ENCODE data around the gene OS9.
"Not testable (repeated sequence)": the region's sequence is repeated elsewhere in the genome, so short reads cannot be mapped to it uniquely, and the experiment has no call there.

OS9 gene

GRCh38 chr12:57695770-57696432 lies 2.0 kb downstream of the OS9 start:
- no peak for DNase-seq

- DNase-seq: no peak
Measured at GRCh38 chr12:57697076-57697475, 3.1 kb downstream of the OS9 start.

GRCh38 chr12:57698414-57698813 lies 4.5 kb downstream of the OS9 start:
- DNase-seq: no peak

- DNase-seq: no peak
Measured at GRCh38 chr12:57700317-57700716, 6.4 kb downstream of the OS9 start.

- DNase-seq: no peak
Measured at GRCh38 chr12:57707250-57707649, 13.3 kb downstream of the OS9 start.

- DNase-seq: no peak
Measured at GRCh38 chr12:57708296-57708695, 14.4 kb downstream of the OS9 start.

GRCh38 chr12:57712701-57713100 lies 18.8 kb downstream of the OS9 start:
- no peak for DNase-seq

- DNase-seq: no peak
Measured at GRCh38 chr12:57713209-57713608, 19.3 kb downstream of the OS9 start.

- not testable (repeated sequence) for DNase-seq
Measured at GRCh38 chr12:57715036-57715748, 21.3 kb downstream of the OS9 start.

- no peak for DNase-seq
Measured at GRCh38 chr12:57715786-57716185, 21.9 kb downstream of the OS9 start.

- DNase-seq: no peak
Measured at GRCh38 chr12:57716305-57716704, 22.4 kb downstream of the OS9 start.

- no peak for DNase-seq
Measured at GRCh38 chr12:57717131-57717530, 23.2 kb downstream of the OS9 start.

GRCh38 chr12:57717846-57718640 lies 24.1 kb downstream of the OS9 start:
- no peak for DNase-seq

- no peak for DNase-seq
Measured at GRCh38 chr12:57718641-57719528, 25.0 kb downstream of the OS9 start.

GRCh38 chr12:57719777-57720605 lies 26.1 kb downstream of the OS9 start:
- no peak for DNase-seq

GRCh38 chr12:57720606-57721595 lies 27.0 kb downstream of the OS9 start:
- no peak for DNase-seq

- not testable (repeated sequence) for DNase-seq
Measured at GRCh38 chr12:57721846-57722608, 28.1 kb downstream of the OS9 start.

GRCh38 chr12:57722716-57723629 lies 29.0 kb downstream of the OS9 start:
- DNase-seq: peak; percentile 11

GRCh38 chr12:57723630-57723962 lies 29.7 kb downstream of the OS9 start:
- DNase-seq: no peak

Measured in NCI-H774 (cell line).